Mesendoderm (in vitro differentiated cells): ENCODE results near the gene CAPN5.

ENCODE experiments used
- DNase-seq: peaks from one replicate; pipeline ENCODE4 v3.0.0; 2013
- H2AK5ac ChIP-seq: 2 replicates; pipeline ENCODE4 v1.6.1; 2013; ENCODE audit warnings: low read length, inconsistent platforms
- H2BK120ac ChIP-seq: 2 replicates; pipeline ENCODE4 v1.6.1; 2013; ENCODE audit warnings: low read depth, mild to moderate bottlenecking, low read length, moderate library complexity, mixed read lengths
- H2BK15ac ChIP-seq: replicated peaks from 2 replicates; pipeline ENCODE4 v1.6.1; 2013; ENCODE audit warnings: low read depth, mild to moderate bottlenecking, moderate library complexity
- H2BK5ac ChIP-seq: 2 replicates; pipeline ENCODE4 v1.6.1; 2013; ENCODE audit warnings: low read length, inconsistent platforms
- H3K18ac ChIP-seq: 2 replicates; pipeline ENCODE4 v1.6.1; 2013; ENCODE audit warnings: mild to moderate bottlenecking, low read length, mixed read lengths
- H3K23ac ChIP-seq: one replicate; pipeline ENCODE4 v1.6.1; 2013; ENCODE audit warnings: low read length
- H3K27ac ChIP-seq: 2 replicates; pipeline ENCODE4 v1.5.1; 2013; ENCODE audit warnings: low read depth, mild to moderate bottlenecking, inconsistent platforms, low read length, moderate library complexity
- H3K27me3 ChIP-seq: 2 replicates; pipeline ENCODE4 v1.6.1; 2013; ENCODE audit warnings: low read length, control low read depth, mild to moderate bottlenecking, inconsistent platforms; ENCODE audit not compliant: insufficient read depth, poor library complexity
- H3K36me3 ChIP-seq: 2 replicates; pipeline ENCODE4 v1.6.1; 2013; ENCODE audit warnings: low read length, inconsistent platforms; ENCODE audit not compliant: control insufficient read depth, insufficient read depth
- H3K4ac ChIP-seq: one replicate; pipeline ENCODE4 v1.6.1; 2013; ENCODE audit warnings: low read depth, mild to moderate bottlenecking, low read length, moderate library complexity
- H3K4me1 ChIP-seq: 2 replicates; pipeline ENCODE4 v1.6.1; 2013; ENCODE audit warnings: low read depth, low read length, inconsistent platforms; ENCODE audit not compliant: control insufficient read depth
- H3K4me2 ChIP-seq: 2 replicates; pipeline ENCODE4 v1.6.1; 2013; ENCODE audit warnings: low read length
- H3K4me3 ChIP-seq: 2 replicates; pipeline ENCODE4 v1.5.1; 2013; ENCODE audit warnings: mild to moderate bottlenecking, low read length
- H3K56ac ChIP-seq: one replicate; pipeline ENCODE4 v1.6.1; 2013; ENCODE audit warnings: low read length
- H3K79me1 ChIP-seq: 2 replicates; pipeline ENCODE4 v1.6.1; 2013; ENCODE audit warnings: low read length, inconsistent platforms
- H3K79me2 ChIP-seq: 2 replicates; pipeline ENCODE4 v1.6.1; 2013; ENCODE audit warnings: mild to moderate bottlenecking, low read length; ENCODE audit not compliant: control insufficient read depth, insufficient read depth
- H3K9ac ChIP-seq: 2 replicates; pipeline ENCODE4 v1.6.1; 2013; ENCODE audit warnings: low read length, inconsistent platforms
- H4K5ac ChIP-seq: one replicate; pipeline ENCODE4 v1.6.1; 2013; ENCODE audit warnings: low read length
- H4K8ac ChIP-seq: one replicate; pipeline ENCODE4 v1.6.1; 2013; ENCODE audit warnings: low read depth, mild to moderate bottlenecking, control low read depth, low read length, moderate library complexity
- WGBS: extraction: QIAGEN DNeasy Blood & Tissue Kit; methylation state at CpG from one replicate; pipeline ENCODE4 v1.1.7; 2013; ENCODE audit warnings: low lambda C conversion rate, missing lambda C conversion rate; ENCODE audit not compliant: insufficient coverage; ENCODE audit errors: extremely low coverage; 5-methylcytosine and 5-hydroxymethylcytosine counted together

CAPN5 gene

GRCh38 chr11:77144857-77145428 is 78.2 kb downstream of the CAPN5 start:
- WGBS, result no CpG with 5 or more reads among the region's 7 CpGs
- no peak overlapping the region for H2BK120ac ChIP-seq

GRCh38 chr11:77146261-77147035 is 79.7 kb downstream of the CAPN5 start:
- peaks cover 1% of the 10 kb centered on the region for H3K4me1 ChIP-seq
- no peak overlapping the region for H3K56ac ChIP-seq
- H3K4me2 ChIP-seq, result no peak overlapping the region
- no peak overlapping the region for H2BK120ac ChIP-seq
- H2AK5ac ChIP-seq, result no peak overlapping the region
- H3K9ac ChIP-seq, result no peak overlapping the region
- WGBS, result no CpG with 5 or more reads among the region's 10 CpGs
- H3K4ac ChIP-seq, result no peak overlapping the region
- H3K23ac ChIP-seq, result no peak overlapping the region
- H3K79me1 ChIP-seq, result no peaks in the 10 kb centered on the region
- no peak overlapping the region for H2BK5ac ChIP-seq
- H3K18ac ChIP-seq, result no peak overlapping the region
- no peak overlapping the region for H3K27ac ChIP-seq
- no peak for DNase-seq
- H2BK15ac ChIP-seq, result no peak overlapping the region
- no peaks in the 10 kb centered on the region for H3K27me3 ChIP-seq
- H3K4me3 ChIP-seq, result no peak overlapping the region
- no peak overlapping the region for H4K8ac ChIP-seq
- no peak overlapping the region for H4K5ac ChIP-seq
- no peaks in the 10 kb centered on the region for H3K36me3 ChIP-seq
- H3K79me2 ChIP-seq, result no peaks in the 10 kb centered on the region

More at GRCh38 chr11:77144857-77145428, 78.2 kb downstream of the CAPN5 start:
- H3K56ac ChIP-seq, result no peak overlapping the region
- no peak overlapping the region for H3K4me3 ChIP-seq
- H2BK15ac ChIP-seq, result no peak overlapping the region
- H3K4me2 ChIP-seq, result no peak overlapping the region
- H3K18ac ChIP-seq, result no peak overlapping the region
- H3K9ac ChIP-seq, result no peak overlapping the region
- H4K8ac ChIP-seq, result no peak overlapping the region
- H2AK5ac ChIP-seq, result no peak overlapping the region
- H3K23ac ChIP-seq, result no peak overlapping the region
- no peak overlapping the region for H2BK5ac ChIP-seq
- H3K79me2 ChIP-seq, result no peaks in the 10 kb centered on the region
- H3K79me1 ChIP-seq, result no peaks in the 10 kb centered on the region
- H3K36me3 ChIP-seq, result no peaks in the 10 kb centered on the region
- no peak overlapping the region for H3K4ac ChIP-seq
- DNase-seq, result no peak
- no peak overlapping the region for H3K27ac ChIP-seq
- H3K4me1 ChIP-seq, result peaks cover 3% of the 10 kb centered on the region
- no peak overlapping the region for H4K5ac ChIP-seq
- H3K27me3 ChIP-seq, result no peaks in the 10 kb centered on the region

DNA sequence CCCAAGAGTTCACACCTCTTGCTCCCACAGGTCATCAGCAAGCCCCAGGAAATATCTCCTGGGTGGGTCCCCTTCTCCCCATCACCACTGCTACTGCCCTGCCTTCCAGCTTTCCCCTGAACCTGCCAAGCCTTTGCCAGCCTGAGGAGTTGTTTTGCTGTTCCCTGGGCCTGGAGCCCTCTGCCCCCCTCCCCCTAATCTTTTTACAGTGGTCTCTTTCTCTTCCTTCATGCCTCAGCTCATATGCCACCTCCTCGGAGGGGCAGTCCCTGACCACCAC is 80.2 kb downstream of the CAPN5 start:
- peaks cover 1% of the 10 kb centered on the region for H3K4me1 ChIP-seq
- no peaks in the 10 kb centered on the region for H3K79me2 ChIP-seq
- DNase-seq, result no peak
- H2BK15ac ChIP-seq, result no peak overlapping the region
- H3K18ac ChIP-seq, result no peak overlapping the region
- no peak overlapping the region for H3K56ac ChIP-seq
- no CpG with 5 or more reads among the region's 1 CpG for WGBS
- H2AK5ac ChIP-seq, result no peak overlapping the region
- H3K79me1 ChIP-seq, result no peaks in the 10 kb centered on the region
- H3K27ac ChIP-seq, result no peak overlapping the region
- H2BK5ac ChIP-seq, result no peak overlapping the region
- H3K4me3 ChIP-seq, result no peak overlapping the region
- no peak overlapping the region for H4K5ac ChIP-seq
- no peak overlapping the region for H2BK120ac ChIP-seq
- no peak overlapping the region for H3K23ac ChIP-seq
- no peak overlapping the region for H3K4me2 ChIP-seq
- H3K27me3 ChIP-seq, result no peaks in the 10 kb centered on the region
- H3K9ac ChIP-seq, result no peak overlapping the region
- H3K36me3 ChIP-seq, result no peaks in the 10 kb centered on the region
- H3K4ac ChIP-seq, result no peak overlapping the region
- no peak overlapping the region for H4K8ac ChIP-seq

DNA sequence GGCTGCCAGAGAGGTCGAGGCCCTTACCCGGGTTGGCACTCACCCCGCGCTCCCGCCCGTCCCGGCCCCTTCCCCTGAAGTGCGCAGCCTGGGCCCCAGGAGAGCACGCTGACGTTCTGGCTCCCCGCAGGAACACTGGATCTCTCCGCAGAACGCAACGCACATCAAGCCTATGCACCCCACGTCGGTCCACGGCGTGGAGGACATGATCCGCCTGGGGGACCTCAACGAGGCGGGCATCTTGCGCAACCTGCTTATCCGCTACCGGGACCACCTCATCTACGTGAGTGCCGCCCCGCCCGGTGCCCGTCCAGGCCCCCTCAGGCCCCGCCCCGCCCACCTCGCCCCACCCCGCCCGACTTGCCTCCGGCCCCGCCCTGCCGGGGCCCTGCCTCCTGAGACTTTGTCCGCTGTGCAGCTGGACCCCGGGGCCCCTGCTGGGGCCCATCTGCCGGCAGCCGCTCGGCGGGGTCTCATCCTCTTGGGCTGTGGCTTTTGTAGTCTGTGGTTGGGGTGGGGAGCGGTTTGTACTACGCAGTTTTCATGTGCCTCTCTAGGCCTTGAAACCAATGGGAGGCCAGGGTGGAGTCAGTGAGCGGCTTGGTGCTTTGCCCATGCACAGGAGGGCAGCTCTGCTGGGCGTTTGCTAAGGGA is 81.0 kb downstream of the CAPN5 start:
- no peak overlapping the region for H3K27ac ChIP-seq
- no peaks in the 10 kb centered on the region for H3K79me1 ChIP-seq
- H2AK5ac ChIP-seq, result no peak overlapping the region
- no peak overlapping the region for H4K8ac ChIP-seq
- peaks cover 1% of the 10 kb centered on the region for H3K4me1 ChIP-seq
- H3K4me3 ChIP-seq, result peak overlapping the region; percentile 37
- peak overlapping the region; percentile 60 for H3K9ac ChIP-seq
- no CpG with 5 or more reads among the region's 47 CpGs for WGBS
- no peaks in the 10 kb centered on the region for H3K36me3 ChIP-seq
- no peaks in the 10 kb centered on the region for H3K27me3 ChIP-seq
- no peak overlapping the region for H4K5ac ChIP-seq
- H3K23ac ChIP-seq, result no peak overlapping the region
- no peak overlapping the region for H2BK120ac ChIP-seq
- no peak overlapping the region for H3K18ac ChIP-seq
- peak; percentile 52 for DNase-seq
- H3K56ac ChIP-seq, result peak overlapping the region; percentile 79
- H3K4me2 ChIP-seq, result peak overlapping the region; percentile 95
- H2BK5ac ChIP-seq, result no peak overlapping the region
- no peak overlapping the region for H2BK15ac ChIP-seq
- H3K79me2 ChIP-seq, result no peaks in the 10 kb centered on the region
- H3K4ac ChIP-seq, result no peak overlapping the region

DNA sequence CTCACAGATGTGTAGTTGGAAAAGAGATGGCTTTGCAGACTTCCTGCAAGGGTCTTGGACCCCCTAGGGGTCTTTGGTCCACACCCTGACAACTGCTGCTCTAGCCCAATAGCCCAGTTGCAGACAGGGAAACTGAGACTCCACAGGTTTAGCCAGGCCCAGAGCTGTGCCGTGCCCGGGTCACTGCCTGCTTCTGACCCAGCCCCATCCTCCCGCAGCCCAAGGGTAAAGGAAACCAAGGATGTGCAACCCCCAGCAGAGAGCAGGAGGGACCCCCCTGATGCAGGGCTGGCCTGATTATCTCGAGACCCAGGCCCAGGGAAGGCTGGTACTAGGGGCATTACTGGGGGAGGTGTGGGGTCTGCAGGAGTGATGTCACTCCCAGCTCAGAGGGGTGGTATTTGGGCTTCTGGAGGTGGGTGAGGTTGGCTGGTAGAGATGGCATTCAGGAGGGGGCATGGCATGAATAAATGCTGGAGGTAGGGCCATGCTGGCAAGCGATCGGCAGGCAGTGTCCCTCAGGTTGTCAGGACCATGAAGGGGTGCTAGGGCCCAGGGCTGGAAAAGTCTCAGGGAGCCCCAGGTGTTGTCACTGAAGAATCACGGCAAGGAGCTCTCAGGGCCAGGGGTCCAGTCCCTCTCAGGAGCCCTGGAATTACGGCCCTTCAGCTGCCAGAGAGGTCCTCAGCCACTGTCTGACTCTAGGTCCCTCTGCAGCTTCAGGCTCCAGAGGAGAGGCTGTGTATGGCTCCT is 82.4 kb downstream of the CAPN5 start:
- Histone ChIP-seq H3K27ac (no peak overlapping the region), H3K4me1 (peaks cover 1% of the 10 kb centered on the region), H2BK120ac (no peak overlapping the region), H3K56ac (no peak overlapping the region), H3K27me3 (no peaks in the 10 kb centered on the region), H3K4me3 (no peak overlapping the region), H3K9ac (no peak overlapping the region), H2BK15ac (no peak overlapping the region), H3K4ac (no peak overlapping the region), H2BK5ac (no peak overlapping the region), H3K18ac (no peak overlapping the region), H3K23ac (no peak overlapping the region), H3K79me2 (no peaks in the 10 kb centered on the region), H3K4me2 (no peak overlapping the region), H2AK5ac (no peak overlapping the region), H4K5ac (no peak overlapping the region), H4K8ac (no peak overlapping the region), H3K79me1 (no peaks in the 10 kb centered on the region), H3K36me3 (no peaks in the 10 kb centered on the region)
- DNase-seq, result no peak
- WGBS, result no CpG with 5 or more reads among the region's 8 CpGs
